ENCODE results near the gene UROD. TPM values are rescaled to one million over a fixed set of nuclear protein-coding genes. Genes with fewer than 3 reads are reported as not detected.

The UROD gene
- total and polyA plus RNA-seq, 4 donors: 65.8 to 85.9 (median 77.0) TPM

- no peaks in the 10 kb centered on the region for H3K36me3 ChIP-seq (ENCODE audit: control insufficient read depth in 4 of 4, insufficient read depth in 4 of 4, low read length in 4 of 4)
- H3K4me1 ChIP-seq (ENCODE audit: control insufficient read depth in 5 of 5, insufficient read depth in 5 of 5, low read length in 5 of 5): peaks cover 0 to 2% (median 0%) of the 10 kb centered on the region in 5 donors
- H3K9ac ChIP-seq (ENCODE audit: insufficient read depth in 1 of 2, low read length in 2 of 2): no peak overlapping the region
- ATAC-seq (ENCODE audit: insufficient read depth, low FRiP score) (no peak), DNase-seq (no peak)
- H3K27ac ChIP-seq (ENCODE audit: low read depth in 1 of 2, low read length in 1 of 2): no peak overlapping the region
- H3K9me3 ChIP-seq (ENCODE audit: control insufficient read depth in 4 of 4, insufficient read depth in 3 of 4, low read length in 3 of 4): no peaks in the 10 kb centered on the region
- TF ChIP-seq, protein P1, sequence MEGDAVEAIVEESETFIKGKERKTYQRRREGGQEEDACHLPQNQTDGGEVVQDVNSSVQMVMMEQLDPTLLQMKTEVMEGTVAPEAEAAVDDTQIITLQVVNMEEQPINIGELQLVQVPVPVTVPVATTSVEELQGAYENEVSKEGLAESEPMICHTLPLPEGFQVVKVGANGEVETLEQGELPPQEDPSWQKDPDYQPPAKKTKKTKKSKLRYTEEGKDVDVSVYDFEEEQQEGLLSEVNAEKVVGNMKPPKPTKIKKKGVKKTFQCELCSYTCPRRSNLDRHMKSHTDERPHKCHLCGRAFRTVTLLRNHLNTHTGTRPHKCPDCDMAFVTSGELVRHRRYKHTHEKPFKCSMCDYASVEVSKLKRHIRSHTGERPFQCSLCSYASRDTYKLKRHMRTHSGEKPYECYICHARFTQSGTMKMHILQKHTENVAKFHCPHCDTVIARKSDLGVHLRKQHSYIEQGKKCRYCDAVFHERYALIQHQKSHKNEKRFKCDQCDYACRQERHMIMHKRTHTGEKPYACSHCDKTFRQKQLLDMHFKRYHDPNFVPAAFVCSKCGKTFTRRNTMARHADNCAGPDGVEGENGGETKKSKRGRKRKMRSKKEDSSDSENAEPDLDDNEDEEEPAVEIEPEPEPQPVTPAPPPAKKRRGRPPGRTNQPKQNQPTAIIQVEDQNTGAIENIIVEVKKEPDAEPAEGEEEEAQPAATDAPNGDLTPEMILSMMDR (IDR thresholded peaks at IDR 0.05; ENCODE audit: control extremely low read depth, extremely low read depth): no peak
- no peaks in the 10 kb centered on the region for H3K27me3 ChIP-seq (ENCODE audit: control insufficient read depth in 3 of 3, insufficient read depth in 3 of 3, low read length in 2 of 3)
- 92 to 97% methylated on average over 8 of the region's 8 CpGs for WGBS, 2 donors
- no peak overlapping the region for H3K4me3 ChIP-seq
Observed at GRCh38 chr1:45038661-45039364, 26.8 kb downstream of the UROD start.

DNA sequence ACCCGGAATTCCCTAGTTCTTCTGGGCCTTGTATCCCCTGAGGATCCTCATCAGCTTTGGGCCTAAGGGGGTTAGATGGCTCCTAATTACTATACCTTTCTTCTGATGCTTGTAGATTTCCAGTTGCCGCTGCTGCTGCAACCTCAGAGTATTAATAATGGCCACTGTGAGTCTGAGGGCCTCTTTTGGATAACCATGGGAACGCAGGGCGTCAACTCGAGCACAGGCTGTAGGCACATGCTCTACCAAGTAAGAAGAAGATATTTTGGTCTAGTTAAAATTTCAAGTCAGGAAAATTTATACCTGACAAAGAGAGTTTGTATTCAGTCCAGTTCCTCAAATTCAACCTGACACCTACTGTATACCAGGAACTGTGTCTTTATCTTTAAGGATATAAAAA is 28.2 kb downstream of the UROD start:
- Histone ChIP-seq H3K27ac (ENCODE audit: low read depth in 1 of 2, low read length in 1 of 2) (no peak overlapping the region), H3K9ac (ENCODE audit: insufficient read depth in 1 of 2, low read length in 2 of 2) (no peak overlapping the region), H3K4me1 (ENCODE audit: control insufficient read depth in 5 of 5, insufficient read depth in 5 of 5, low read length in 5 of 5) (no peaks in the 10 kb centered on the region), H3K9me3 (ENCODE audit: control insufficient read depth in 4 of 4, insufficient read depth in 3 of 4, low read length in 3 of 4) (no peaks in the 10 kb centered on the region), H3K27me3 (ENCODE audit: control insufficient read depth in 3 of 3, insufficient read depth in 3 of 3, low read length in 2 of 3) (no peaks in the 10 kb centered on the region), H3K36me3 (ENCODE audit: control insufficient read depth in 4 of 4, insufficient read depth in 4 of 4, low read length in 4 of 4) (no peaks in the 10 kb centered on the region), H3K4me3 (no peak overlapping the region)
- 98% methylated on average over 5 of the region's 5 CpGs for WGBS, 2 donors
- DNase-seq (no peak), ATAC-seq (ENCODE audit: insufficient read depth, low FRiP score) (no peak)
- TF ChIP-seq, protein P1 (IDR thresholded peaks at IDR 0.05; ENCODE audit: control extremely low read depth, extremely low read depth): no peak

GRCh38 chr1:45043094-45043493 is 31.0 kb downstream of the UROD start:
- no peaks in the 10 kb centered on the region for H3K9me3 ChIP-seq (ENCODE audit: control insufficient read depth in 4 of 4, insufficient read depth in 3 of 4, low read length in 3 of 4)
- TF ChIP-seq, protein P1 (IDR thresholded peaks at IDR 0.05; ENCODE audit: control extremely low read depth, extremely low read depth): no peak
- 88 to 89% methylated on average over 5 of the region's 5 CpGs for WGBS, 2 donors
- no peaks in the 10 kb centered on the region for H3K4me1 ChIP-seq (ENCODE audit: control insufficient read depth in 5 of 5, insufficient read depth in 5 of 5, low read length in 5 of 5)
- no peak overlapping the region for H3K9ac ChIP-seq (ENCODE audit: insufficient read depth in 1 of 2, low read length in 2 of 2)
- no peak overlapping the region for H3K27ac ChIP-seq (ENCODE audit: low read depth in 1 of 2, low read length in 1 of 2)
- no peak for ATAC-seq (ENCODE audit: insufficient read depth, low FRiP score)
- H3K27me3 ChIP-seq (ENCODE audit: control insufficient read depth in 3 of 3, insufficient read depth in 3 of 3, low read length in 2 of 3): no peaks in the 10 kb centered on the region
- no peak overlapping the region for H3K4me3 ChIP-seq
- no peak for DNase-seq
- H3K36me3 ChIP-seq (ENCODE audit: control insufficient read depth in 4 of 4, insufficient read depth in 4 of 4, low read length in 4 of 4): no peaks in the 10 kb centered on the region

- ATAC-seq (ENCODE audit: insufficient read depth, low FRiP score): no peak
- no peak for DNase-seq
- Histone ChIP-seq H3K9ac (ENCODE audit: insufficient read depth in 1 of 2, low read length in 2 of 2) (no peak overlapping the region), H3K27ac (ENCODE audit: low read depth in 1 of 2, low read length in 1 of 2) (no peak overlapping the region), H3K27me3 (ENCODE audit: control insufficient read depth in 3 of 3, insufficient read depth in 3 of 3, low read length in 2 of 3) (no peaks in the 10 kb centered on the region), H3K9me3 (ENCODE audit: control insufficient read depth in 4 of 4, insufficient read depth in 3 of 4, low read length in 3 of 4) (no peaks in the 10 kb centered on the region), H3K4me3 (no peak overlapping the region), H3K36me3 (ENCODE audit: control insufficient read depth in 4 of 4, insufficient read depth in 4 of 4, low read length in 4 of 4) (no peaks in the 10 kb centered on the region), H3K4me1 (ENCODE audit: control insufficient read depth in 5 of 5, insufficient read depth in 5 of 5, low read length in 5 of 5) (no peaks in the 10 kb centered on the region)
- TF ChIP-seq, protein P1 (IDR thresholded peaks at IDR 0.05; ENCODE audit: control extremely low read depth, extremely low read depth): no peak
- 100% methylated on average over 1 of the region's 1 CpG for WGBS, 2 donors
Observed at GRCh38 chr1:45044916-45045315, 32.9 kb downstream of the UROD start.

All from lung (tissue), 12 donors.